HL-60 (cell line): ENCODE results near the gene HOXD12.

ENCODE experiments used
- TF ChIP-seq, protein P1 (sequence below): IDR thresholded peaks from one replicate; pipeline ENCODE4 v1.5.1; 2011; ENCODE audit warnings: low read length, control low read depth, inconsistent platforms; ENCODE audit not compliant: insufficient read depth
- TF ChIP-seq, protein P2 (sequence below): IDR thresholded peaks from 2 replicates; pipeline ENCODE4 v1.6.1; 2012; ENCODE audit warnings: low read depth; ENCODE audit not compliant: insufficient replicate concordance

DNA sequence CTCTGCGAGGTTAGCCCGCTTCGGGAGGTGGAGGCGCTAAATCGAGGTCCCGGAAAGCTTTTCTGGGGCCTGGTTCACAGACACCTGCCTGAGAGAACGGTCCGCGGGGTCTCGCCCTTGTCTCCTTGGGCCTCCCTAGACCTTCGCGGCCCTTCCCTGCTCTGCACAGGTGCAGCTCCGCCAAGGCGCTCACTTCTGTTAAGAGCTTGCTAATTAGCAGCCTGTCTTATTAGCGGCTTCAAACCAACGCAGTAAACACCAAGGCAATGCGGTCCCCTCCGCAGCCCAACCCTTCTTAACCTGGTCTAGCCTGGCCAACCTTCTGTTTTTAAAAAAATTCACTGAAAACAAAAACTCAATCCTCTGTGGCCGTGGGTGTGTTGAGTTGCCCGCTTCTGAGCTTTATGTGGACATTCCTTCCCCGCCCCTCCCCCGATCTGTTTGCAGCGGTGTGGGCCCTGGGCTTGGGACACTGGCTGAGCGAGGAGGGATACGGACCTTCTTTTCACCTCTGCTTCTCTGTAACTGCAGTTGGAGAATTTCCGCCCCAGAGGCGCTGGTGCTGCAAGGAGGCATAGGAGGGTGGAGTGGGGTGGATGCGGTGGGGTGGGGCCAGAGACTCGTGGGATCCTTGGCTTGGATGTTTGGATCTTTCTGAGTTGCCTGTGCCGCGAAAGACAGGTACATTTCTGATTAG lies 48.4 kb downstream of the HOXD12 start:
- TF ChIP-seq, protein P1, sequence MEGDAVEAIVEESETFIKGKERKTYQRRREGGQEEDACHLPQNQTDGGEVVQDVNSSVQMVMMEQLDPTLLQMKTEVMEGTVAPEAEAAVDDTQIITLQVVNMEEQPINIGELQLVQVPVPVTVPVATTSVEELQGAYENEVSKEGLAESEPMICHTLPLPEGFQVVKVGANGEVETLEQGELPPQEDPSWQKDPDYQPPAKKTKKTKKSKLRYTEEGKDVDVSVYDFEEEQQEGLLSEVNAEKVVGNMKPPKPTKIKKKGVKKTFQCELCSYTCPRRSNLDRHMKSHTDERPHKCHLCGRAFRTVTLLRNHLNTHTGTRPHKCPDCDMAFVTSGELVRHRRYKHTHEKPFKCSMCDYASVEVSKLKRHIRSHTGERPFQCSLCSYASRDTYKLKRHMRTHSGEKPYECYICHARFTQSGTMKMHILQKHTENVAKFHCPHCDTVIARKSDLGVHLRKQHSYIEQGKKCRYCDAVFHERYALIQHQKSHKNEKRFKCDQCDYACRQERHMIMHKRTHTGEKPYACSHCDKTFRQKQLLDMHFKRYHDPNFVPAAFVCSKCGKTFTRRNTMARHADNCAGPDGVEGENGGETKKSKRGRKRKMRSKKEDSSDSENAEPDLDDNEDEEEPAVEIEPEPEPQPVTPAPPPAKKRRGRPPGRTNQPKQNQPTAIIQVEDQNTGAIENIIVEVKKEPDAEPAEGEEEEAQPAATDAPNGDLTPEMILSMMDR, result no peak
- TF ChIP-seq, protein P2, sequence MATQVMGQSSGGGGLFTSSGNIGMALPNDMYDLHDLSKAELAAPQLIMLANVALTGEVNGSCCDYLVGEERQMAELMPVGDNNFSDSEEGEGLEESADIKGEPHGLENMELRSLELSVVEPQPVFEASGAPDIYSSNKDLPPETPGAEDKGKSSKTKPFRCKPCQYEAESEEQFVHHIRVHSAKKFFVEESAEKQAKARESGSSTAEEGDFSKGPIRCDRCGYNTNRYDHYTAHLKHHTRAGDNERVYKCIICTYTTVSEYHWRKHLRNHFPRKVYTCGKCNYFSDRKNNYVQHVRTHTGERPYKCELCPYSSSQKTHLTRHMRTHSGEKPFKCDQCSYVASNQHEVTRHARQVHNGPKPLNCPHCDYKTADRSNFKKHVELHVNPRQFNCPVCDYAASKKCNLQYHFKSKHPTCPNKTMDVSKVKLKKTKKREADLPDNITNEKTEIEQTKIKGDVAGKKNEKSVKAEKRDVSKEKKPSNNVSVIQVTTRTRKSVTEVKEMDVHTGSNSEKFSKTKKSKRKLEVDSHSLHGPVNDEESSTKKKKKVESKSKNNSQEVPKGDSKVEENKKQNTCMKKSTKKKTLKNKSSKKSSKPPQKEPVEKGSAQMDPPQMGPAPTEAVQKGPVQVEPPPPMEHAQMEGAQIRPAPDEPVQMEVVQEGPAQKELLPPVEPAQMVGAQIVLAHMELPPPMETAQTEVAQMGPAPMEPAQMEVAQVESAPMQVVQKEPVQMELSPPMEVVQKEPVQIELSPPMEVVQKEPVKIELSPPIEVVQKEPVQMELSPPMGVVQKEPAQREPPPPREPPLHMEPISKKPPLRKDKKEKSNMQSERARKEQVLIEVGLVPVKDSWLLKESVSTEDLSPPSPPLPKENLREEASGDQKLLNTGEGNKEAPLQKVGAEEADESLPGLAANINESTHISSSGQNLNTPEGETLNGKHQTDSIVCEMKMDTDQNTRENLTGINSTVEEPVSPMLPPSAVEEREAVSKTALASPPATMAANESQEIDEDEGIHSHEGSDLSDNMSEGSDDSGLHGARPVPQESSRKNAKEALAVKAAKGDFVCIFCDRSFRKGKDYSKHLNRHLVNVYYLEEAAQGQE, result no peak
